Mononuclear cell (primary cell): ENCODE data around the gene MYO7B. TPM values are rescaled to one million over a fixed set of nuclear protein-coding genes. Genes with fewer than 3 reads are reported as not detected.

Source experiments
- H3K27me3 ChIP-seq: 2 replicates; pipeline ENCODE4 v1.6.0; 2011; ENCODE audit warnings: low read length, control low read depth; ENCODE audit not compliant: insufficient read depth
- H3K4me1 ChIP-seq: 2 replicates; pipeline ENCODE4 v1.5.1; 2011; ENCODE audit warnings: mild to moderate bottlenecking, low read length, control low read depth; ENCODE audit not compliant: insufficient read depth
- H3K4me3 ChIP-seq: 2 replicates; pipeline ENCODE4 v1.5.1; 2011; ENCODE audit warnings: mild to moderate bottlenecking, low read length, moderate library complexity
- H3K9me3 ChIP-seq: 2 replicates; pipeline ENCODE4 v1.5.1; 2011; ENCODE audit warnings: low read depth, mild to moderate bottlenecking, control low read depth, low read length
- total RNA-seq: library from RNA; depleted of rRNA; stranded (reverse); fragments of >200 nt; gene quantifications from one replicate; pipeline ENCODE4 v1.2.3, GENCODE V29; 2012

Gene MYO7B
- total RNA-seq, 1 donor: 1.0 TPM

DNA sequence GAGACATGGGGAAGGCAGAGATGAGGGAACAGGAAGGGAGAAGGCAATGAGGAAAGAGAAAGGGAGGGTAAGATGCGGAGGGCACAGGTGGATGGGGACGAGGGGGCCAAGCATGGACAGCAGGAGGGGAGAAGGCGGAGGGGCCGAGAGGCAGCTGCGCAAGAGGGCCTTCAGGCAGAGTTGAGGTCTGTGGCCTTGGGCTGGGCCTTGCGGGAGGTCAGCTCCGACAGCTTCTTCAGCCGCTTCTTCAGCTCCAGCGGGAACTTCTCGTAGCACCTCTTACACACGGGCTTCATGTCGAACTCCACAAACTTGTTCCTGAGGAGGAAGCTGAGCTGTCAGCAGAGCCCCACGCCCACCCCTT is 103.6 kb downstream of the MYO7B start:
- no peaks in the 10 kb centered on the region for H3K27me3 ChIP-seq
- no peaks in the 10 kb centered on the region for H3K9me3 ChIP-seq
- peaks cover 72% of the 10 kb centered on the region for H3K4me1 ChIP-seq
- H3K4me3 ChIP-seq: no peak overlapping the region

DNA sequence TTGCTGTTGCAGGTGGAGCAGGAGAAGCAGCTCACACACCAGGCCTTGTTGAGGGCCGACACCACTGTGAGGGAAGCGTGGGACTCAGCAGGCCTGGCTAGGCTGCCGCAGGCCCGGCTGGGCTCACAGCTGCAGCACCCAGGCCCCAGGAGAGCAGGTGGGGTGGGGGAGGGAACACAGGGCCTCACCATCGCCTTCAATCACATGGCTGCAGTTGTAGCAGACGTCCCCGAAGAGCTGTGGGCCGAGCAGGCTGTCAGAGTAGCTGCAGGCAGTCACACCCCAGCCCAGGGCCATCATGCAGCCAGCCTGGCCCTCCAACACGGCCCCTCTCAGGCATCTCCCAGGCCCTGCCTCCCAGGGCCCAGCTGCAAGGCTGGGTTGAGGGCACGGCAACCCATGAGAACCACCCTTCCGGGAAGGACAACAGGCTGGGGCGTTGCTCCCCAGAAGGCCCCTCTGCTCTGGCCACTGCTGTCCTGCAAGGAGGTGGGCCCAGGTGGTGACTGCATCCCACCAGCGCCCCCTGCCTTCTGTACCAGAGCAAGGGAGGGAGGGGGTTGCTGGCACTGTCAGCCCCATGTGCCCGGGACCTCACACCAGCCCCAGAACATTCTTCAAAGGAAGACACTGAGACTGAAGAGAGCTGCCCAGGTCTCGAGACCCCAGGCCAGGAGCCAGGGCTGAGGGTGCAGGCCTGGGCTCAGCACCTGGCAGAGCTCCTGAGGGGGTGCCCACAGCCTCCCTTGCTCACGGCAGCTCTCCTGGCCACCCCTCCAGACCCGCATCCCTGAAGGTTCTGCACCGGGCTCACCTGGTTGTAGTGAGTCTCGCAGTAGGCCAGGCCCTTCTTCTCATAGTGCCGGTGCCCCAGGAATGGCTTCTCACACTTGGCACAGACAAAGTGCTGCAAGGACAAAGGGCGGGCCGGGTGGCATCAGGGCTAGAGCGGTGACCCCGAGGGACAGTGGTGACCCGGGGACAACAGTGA is 104.9 kb downstream of the MYO7B start:
- Histone ChIP-seq H3K4me1 (peaks cover 67% of the 10 kb centered on the region), H3K4me3 (no peak overlapping the region), H3K9me3 (no peaks in the 10 kb centered on the region), H3K27me3 (no peaks in the 10 kb centered on the region)

DNA sequence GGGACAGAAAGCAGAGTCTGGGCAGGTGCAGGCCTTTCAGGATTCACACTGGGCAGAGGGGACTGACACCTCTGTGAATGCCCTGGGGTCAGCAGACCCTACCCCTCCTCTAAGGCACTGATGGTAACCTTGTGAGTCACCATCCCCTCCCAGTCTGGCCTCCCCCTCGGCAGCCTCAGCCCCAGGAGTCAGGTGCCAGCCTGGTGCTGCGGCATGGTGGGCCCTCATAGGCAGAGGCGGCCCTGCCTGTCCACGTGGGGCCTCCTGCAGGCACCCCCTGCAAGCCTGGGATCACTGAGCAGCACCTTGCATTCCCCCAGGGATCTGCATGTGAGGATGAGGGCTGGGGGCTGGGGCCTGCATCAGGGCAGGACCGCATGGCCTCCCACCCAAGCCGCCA is 105.7 kb downstream of the MYO7B start:
- Histone ChIP-seq H3K4me3 (no peak overlapping the region), H3K4me1 (peaks cover 59% of the 10 kb centered on the region), H3K9me3 (no peaks in the 10 kb centered on the region), H3K27me3 (no peaks in the 10 kb centered on the region)

DNA sequence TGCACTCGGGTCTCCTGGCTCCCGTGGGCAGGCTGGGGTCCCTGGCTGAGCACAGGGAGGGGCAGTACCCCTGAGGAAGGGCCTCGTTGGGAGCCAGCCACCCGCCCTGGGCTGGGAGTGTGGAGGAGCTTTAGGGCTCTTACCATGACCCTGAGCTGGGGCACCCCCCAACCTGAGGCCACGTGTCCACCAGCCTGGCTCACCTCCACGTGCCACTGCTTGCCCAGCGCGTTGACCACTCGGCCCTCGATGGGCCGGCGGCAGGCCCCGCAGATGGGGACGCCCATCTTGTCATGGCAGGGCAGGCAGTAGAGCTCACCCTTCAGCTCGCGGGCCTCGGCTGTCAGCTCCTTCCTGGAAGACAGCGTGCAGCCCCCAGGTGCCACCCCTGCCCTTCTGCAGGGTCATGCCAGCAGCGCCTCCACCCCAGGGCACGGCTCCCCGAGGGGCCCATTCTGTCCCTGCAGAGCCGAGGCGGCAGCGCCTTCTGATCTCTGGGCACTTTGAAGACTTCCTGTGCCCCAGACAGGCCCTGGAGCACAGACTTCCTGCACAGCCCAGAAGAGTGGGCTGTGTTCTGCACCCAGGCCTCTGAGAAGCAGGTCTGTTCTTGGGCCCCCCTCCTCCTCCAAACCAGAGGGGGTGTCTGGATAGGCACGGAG is 106.5 kb downstream of the MYO7B start:
- H3K27me3 ChIP-seq: no peaks in the 10 kb centered on the region
- no peaks in the 10 kb centered on the region for H3K9me3 ChIP-seq
- no peak overlapping the region for H3K4me3 ChIP-seq
- peaks cover 58% of the 10 kb centered on the region for H3K4me1 ChIP-seq

DNA sequence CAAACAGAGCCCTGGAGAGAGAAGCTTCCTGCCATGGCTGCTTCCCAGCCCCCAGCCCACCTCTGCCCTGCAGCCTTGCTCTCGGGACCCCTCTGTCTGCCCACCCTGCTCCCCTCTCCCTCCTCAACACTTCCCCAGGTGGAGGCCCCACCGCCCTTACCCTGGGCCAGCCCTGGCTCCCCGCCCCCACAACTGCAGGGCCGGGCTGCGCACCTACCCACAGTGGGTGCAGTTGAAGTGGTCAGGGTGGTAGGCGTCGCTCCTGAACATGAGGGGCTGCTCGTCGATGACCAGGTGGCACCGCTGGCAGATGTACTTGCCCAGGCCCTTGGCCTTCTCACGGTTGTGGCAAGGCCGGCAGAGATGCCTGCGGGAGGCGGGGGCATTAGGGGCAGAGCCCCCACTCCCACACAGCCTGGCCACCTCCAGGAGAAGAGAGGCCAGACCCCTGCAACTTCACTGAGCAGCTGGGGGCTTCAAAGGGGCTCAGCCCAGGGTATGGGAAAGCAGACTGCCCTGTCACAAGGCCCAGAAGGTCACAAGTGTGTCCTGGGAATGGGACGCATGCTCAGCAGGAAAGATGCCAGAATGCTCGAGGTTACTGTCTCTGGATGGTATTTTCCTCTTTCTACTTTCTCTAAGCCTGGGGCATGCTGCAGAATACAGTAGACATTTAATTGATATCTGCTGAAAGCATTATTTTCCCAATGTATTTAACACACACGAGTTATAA is 107.4 kb downstream of the MYO7B start:
- Histone ChIP-seq H3K27me3 (no peaks in the 10 kb centered on the region), H3K4me1 (peaks cover 51% of the 10 kb centered on the region), H3K9me3 (no peaks in the 10 kb centered on the region), H3K4me3 (no peak overlapping the region)

DNA sequence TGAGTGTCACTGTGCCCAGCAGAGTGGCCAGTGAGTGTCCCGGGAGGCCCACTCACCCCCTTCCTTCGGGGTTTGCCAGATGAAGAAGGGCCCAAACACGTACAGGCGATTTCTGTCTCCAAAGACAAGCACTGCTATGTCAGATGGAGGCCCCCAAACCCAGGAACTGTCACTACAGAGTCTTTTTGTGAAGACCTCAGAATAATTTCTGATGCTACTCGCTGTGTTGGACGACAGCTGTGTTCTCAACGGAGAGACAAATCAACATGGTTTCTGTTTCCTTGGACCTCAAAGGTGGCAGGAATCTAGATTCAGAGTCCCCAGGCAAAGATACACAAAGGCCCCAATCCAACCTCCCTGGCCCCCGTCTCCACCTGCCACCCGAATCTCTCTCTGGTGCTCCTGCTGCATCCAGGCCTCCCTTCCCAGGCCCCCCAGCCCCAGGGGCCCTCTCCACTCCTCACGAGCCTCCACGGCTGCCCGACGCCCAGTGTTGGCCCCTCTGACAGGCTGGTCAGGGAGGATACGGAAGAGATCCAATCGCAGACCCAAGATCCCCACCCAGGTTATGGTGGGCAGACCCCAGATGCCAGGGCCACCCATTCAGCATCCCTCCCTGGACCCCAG is 108.1 kb downstream of the MYO7B start:
- Histone ChIP-seq H3K9me3 (no peaks in the 10 kb centered on the region), H3K27me3 (no peaks in the 10 kb centered on the region), H3K4me1 (peaks cover 44% of the 10 kb centered on the region), H3K4me3 (no peak overlapping the region)

DNA sequence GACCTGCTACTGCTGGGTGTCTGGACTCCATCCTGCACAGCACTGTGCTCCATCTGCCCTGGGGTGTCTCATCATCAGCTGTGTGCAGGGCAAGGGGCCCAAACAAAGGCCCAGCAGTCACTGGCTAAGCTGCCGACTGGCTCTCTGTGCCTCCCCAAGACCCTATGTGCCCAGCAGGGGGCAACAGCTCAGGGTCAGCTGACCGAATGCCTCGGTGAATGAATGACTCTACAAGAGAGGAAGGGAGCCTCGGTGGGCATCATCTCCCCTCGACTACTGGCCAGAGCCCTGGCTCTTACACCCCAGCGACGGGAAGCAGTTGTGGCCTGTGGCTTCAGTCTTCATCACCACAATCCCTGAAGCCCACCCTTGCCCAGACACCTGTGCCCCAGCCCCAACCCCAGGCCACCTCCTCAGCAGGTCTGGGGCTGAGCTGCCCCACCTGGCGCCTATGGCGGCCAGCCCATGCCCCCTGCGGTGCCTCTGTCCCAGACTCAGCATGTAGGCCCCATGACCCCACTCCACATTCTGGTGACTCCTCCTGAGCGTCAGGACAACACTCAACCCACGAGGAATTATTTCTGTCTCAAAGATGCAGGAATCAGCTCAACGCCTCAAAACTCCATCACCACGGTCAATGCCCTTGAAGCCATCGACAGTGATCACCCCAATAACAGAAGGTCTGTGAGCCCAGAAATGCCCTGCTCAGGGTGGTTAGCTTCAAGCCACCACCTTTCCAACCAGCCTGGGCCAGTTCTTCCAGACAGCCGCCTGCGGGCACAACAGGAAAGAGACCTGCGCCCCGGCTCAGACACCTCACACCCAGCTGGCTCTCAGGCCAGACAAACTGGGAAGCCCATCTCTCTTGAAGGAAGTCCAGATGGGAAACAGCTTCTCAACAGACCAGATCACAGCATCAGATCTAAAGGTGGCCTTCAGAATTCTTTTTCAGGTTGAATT is 108.9 kb downstream of the MYO7B start:
- Histone ChIP-seq H3K9me3 (no peaks in the 10 kb centered on the region), H3K27me3 (no peaks in the 10 kb centered on the region), H3K4me1 (peaks cover 41% of the 10 kb centered on the region), H3K4me3 (no peak overlapping the region)

DNA sequence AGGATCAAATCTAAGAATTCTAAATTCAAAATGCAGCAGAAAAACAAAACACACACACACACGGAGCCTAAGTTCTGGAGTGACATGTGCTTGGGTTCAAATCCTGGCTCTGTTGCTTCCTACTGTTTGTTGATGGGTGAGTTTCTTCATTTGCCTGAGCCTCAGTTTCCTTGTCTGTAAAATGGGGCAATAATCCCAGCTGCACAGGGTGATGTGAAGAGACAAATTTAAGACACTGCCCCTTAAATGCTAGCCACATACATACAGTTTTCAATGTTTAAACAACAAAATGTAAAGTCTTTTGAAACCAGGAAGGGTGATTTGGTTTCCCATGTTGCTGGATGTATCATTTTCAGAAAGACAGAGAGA is 109.5 kb downstream of the MYO7B start:
- Histone ChIP-seq H3K4me1 (peaks cover 38% of the 10 kb centered on the region), H3K4me3 (no peak overlapping the region), H3K9me3 (no peaks in the 10 kb centered on the region), H3K27me3 (no peaks in the 10 kb centered on the region)

DNA sequence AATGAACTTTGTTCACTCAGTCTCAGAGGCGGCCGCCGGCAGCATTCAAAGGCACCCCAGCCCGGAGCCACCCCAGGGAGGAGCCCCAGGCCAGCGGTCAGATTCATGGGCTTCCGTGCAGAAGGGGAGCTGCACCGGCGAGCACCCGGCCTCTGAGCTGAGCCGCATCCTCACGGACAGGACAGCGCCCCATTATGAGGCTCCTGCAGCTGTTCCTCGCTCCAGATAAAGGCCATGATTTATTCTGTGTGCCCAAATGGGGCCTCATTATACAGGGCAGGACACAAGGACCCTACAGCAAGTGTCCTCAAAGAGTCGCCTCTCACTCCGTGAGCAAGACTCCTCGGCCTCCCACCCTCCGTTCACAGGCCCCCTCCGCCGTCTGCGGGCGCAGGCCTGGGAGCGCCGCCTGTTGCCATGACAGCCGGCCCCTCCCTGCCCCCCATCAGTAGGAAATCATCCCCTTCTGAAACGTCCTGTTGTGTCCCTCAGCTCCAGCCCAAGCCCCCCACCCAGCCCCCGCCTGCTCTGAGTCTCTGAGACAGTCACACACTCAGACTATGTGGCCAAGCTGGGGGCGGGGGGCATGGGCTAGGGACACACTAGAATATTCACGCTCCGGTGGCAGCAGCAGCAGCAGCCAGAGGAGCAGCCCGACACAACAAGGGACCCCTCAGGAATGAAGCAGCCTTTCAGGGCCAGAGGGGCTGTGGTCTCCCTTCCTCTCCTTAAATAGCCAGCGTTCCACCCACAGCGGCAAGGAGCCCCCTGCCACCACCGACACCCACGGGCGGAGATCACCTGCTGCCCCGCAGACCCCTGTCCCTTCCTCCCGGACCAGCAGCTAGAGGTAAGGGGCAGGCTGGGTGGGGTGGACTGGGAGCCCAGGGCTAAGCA is 110.2 kb downstream of the MYO7B start, which contains the start of gene GPR17:
TSS of gene GPR17 (plus strand) at position 759 of the 897 bp plus-strand sequence. CDS start 4,583 bp downstream, outside the sequence.
- Histone ChIP-seq H3K9me3 (no peaks in the 10 kb centered on the region), H3K27me3 (no peaks in the 10 kb centered on the region), H3K4me3 (no peak within 1 kb of the TSS), H3K4me1 (peaks cover 32% of the 10 kb centered on the region)

DNA sequence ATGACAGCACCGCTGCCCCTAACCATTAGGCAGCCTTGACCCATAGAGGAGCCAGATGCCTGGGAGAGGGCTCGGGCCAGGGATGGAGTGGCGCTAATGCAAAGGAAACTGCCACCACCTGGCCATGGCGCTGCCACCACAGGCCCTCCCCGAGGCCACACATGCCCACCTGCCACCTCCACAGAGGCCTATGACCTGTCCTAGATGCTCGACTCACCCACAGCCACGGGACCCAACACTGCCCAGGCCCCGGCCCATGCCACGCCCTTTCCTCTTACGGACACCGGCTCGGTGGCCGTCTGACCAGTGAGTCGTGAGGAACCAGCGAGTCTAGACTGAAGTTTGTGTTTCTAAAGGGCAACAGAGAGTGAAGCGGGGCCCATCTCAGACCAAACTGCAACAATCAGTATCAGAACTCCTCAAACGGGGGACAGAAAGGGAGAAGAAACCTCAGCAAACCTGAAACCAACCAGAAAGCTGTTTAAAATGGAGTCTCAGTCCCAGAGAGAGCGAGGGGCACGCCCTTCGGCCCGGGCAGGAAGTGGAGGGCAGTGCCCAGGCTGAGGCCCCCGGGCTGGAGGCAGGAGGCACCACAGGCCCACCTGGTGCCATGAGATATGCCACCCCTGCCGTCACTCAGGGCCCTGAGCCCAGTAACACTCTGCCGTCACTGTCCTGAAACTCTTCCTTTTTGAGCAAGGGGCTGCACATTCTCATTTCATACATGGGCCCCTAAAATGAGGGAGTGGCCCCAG is 111.2 kb downstream of the MYO7B start:
- Histone ChIP-seq H3K27me3 (no peaks in the 10 kb centered on the region), H3K4me3 (no peak overlapping the region), H3K9me3 (no peaks in the 10 kb centered on the region), H3K4me1 (peaks cover 22% of the 10 kb centered on the region)

DNA sequence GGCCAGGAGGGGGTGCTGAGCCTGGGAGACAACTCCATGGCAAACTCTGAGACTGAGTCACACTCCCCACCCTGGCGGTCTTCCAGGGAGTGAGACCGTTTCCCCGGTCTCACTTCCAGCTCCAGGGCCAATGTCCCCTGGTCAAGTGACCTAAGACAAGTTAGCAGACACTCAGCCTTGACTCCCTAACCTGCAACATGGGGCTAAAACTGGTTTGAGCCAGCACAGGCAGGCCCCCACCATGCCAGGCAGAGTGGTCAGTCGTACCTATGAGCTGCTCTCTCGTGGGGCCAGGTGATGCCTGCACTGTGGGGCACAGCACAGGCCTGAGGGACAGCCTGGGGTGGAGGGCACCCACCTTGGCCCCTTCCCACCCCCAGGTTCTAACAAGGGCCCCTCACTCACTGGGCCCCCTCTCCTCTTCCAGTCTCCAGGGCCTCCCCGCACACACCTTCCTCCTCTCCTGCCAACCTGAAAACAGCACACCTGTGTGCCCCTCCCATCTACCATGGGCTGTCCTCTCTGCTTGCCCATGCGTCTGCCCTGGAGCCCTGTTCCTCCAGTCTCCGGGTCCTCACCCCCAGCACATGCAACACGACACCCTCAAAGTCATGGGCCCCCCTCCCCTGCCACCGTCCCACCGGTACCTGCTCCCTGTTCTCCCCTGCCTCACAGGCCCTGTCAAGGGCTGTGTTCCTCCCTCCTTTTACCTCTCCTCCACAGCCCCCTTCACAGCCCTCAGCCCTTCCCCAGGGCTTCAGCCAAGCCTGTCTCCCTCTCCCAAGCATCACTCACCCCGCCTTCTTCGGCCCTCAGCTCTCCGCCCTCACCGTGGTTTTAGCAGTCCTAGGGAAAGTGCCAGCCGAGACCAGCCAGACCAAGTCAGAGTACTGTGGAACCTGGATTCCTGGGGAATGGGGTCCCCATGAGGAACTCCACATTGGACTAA is 112.0 kb downstream of the MYO7B start:
- Histone ChIP-seq H3K4me3 (no peak overlapping the region), H3K9me3 (no peaks in the 10 kb centered on the region), H3K27me3 (no peaks in the 10 kb centered on the region), H3K4me1 (peaks cover 17% of the 10 kb centered on the region)

DNA sequence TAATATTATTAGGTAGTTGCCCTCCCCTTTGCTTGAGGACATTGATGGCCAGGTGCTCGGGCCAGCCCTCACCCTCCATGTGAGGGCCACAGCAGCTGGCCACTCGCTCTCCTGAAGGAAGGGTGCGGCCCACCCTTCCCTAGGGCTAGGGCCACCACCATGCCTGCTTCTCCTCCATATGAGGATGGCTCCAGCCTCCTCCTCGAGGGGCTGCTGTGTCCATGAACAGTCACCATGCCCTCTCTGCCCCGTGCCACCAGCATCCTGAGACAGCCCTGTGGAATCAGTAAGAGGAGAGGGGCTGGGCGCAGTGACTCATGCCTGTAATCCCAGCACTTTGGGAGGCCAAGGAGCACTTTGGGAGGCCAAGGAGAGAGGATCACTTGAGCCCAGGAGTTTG is 112.8 kb downstream of the MYO7B start:
- H3K4me1 ChIP-seq: peaks cover 17% of the 10 kb centered on the region
- H3K9me3 ChIP-seq: no peaks in the 10 kb centered on the region
- H3K27me3 ChIP-seq: no peaks in the 10 kb centered on the region
- no peak overlapping the region for H3K4me3 ChIP-seq
